ENCODE results near the gene BICD2.

Gene BICD2

DNA sequence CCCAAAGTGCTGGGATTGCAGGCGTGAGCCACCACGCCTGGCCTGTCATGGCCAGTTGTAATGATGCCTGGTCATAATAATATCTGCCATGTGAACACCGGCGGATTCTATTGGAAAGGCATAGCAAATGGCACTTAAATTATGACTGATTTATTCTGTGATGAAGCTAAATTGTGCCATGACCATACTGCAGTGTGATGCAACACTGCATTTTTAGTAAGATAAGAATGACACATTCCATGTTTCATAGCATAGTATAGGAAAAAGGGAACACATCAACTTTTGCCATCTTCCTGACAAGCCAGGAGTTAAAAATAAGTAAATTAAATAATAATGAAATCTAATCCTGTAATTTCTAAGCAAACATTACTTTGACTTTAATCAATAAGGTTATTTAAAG lies 30.4 kb upstream of the BICD2 start:
- Histone ChIP-seq H3K4me1 (ENCODE audit: control insufficient read depth, insufficient read depth, low read length, poor library complexity, severe bottlenecking) (no peaks in the 10 kb centered on the region), H3K9me3 (ENCODE audit: control insufficient read depth, low read length) (no peaks in the 10 kb centered on the region), H3K4me3 (ENCODE audit: extremely low read depth, insufficient read depth, low read length, poor library complexity, severe bottlenecking) (no peak overlapping the region), H3K27ac (ENCODE audit: low read depth, low read length, severe bottlenecking) (no peak overlapping the region), H3K36me3 (ENCODE audit: control insufficient read depth, insufficient read depth, low read length) (no peaks in the 10 kb centered on the region)
- 85 to 90% methylated on average over 2 to 3 of the region's 4 CpGs for WGBS, 2 experiments (ENCODE audit: insufficient coverage in 2 of 2)

DNA sequence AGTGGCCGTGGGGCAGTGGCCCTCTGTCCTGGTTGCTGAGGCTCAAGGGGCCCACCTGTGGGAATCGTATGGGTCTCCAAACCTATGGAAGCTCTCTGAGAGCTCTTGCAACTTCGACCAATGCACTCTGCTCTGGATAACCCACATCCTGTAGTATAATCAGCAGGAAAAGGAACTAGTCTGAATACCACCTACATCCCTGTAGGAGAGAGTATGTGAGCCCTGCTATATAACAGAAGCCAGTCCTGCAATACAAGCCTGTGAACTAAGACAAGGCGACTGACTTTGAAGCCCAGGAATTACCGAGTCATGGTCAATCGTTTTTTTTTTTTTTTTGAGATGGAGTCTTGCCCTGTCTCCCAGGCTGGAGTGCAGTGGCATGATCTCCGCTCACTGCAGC lies 29.8 kb upstream of the BICD2 start:
- no peaks in the 10 kb centered on the region for H3K4me1 ChIP-seq (ENCODE audit: control insufficient read depth, insufficient read depth, low read length, poor library complexity, severe bottlenecking)
- H3K4me3 ChIP-seq (ENCODE audit: extremely low read depth, insufficient read depth, low read length, poor library complexity, severe bottlenecking) = no peak overlapping the region
- H3K9me3 ChIP-seq (ENCODE audit: control insufficient read depth, low read length) = no peaks in the 10 kb centered on the region
- H3K36me3 ChIP-seq (ENCODE audit: control insufficient read depth, insufficient read depth, low read length) = no peaks in the 10 kb centered on the region
- WGBS, 2 experiments (ENCODE audit: insufficient coverage in 2 of 2) = 89 to 100% methylated on average over 2 to 3 of the region's 7 CpGs
- H3K27ac ChIP-seq (ENCODE audit: low read depth, low read length, severe bottlenecking) = no peak overlapping the region

GRCh38 chr9:92790542-92791527 lies 26.2 kb upstream of the BICD2 start:
- 49 to 56% methylated on average over 9 to 11 of the region's 13 CpGs for WGBS, 2 experiments (ENCODE audit: insufficient coverage in 2 of 2)
- no peak overlapping the region for H3K27ac ChIP-seq (ENCODE audit: low read depth, low read length, severe bottlenecking)
- H3K4me3 ChIP-seq (ENCODE audit: extremely low read depth, insufficient read depth, low read length, poor library complexity, severe bottlenecking) = no peak overlapping the region
- H3K36me3 ChIP-seq (ENCODE audit: control insufficient read depth, insufficient read depth, low read length) = no peaks in the 10 kb centered on the region
- H3K4me1 ChIP-seq (ENCODE audit: control insufficient read depth, insufficient read depth, low read length, poor library complexity, severe bottlenecking) = no peaks in the 10 kb centered on the region
- no peaks in the 10 kb centered on the region for H3K9me3 ChIP-seq (ENCODE audit: control insufficient read depth, low read length)

GRCh38 chr9:92786298-92786697 lies 21.7 kb upstream of the BICD2 start:
- 80% methylated on average over 1 of the region's 1 CpG; no CpG with 5 or more reads in 1 of the 2 experiments for WGBS, 2 experiments (ENCODE audit: insufficient coverage in 2 of 2)
- H3K27ac ChIP-seq (ENCODE audit: low read depth, low read length, severe bottlenecking) = no peak overlapping the region
- no peaks in the 10 kb centered on the region for H3K36me3 ChIP-seq (ENCODE audit: control insufficient read depth, insufficient read depth, low read length)
- no peak overlapping the region for H3K4me3 ChIP-seq (ENCODE audit: extremely low read depth, insufficient read depth, low read length, poor library complexity, severe bottlenecking)
- no peaks in the 10 kb centered on the region for H3K9me3 ChIP-seq (ENCODE audit: control insufficient read depth, low read length)
- no peaks in the 10 kb centered on the region for H3K4me1 ChIP-seq (ENCODE audit: control insufficient read depth, insufficient read depth, low read length, poor library complexity, severe bottlenecking)

DNA sequence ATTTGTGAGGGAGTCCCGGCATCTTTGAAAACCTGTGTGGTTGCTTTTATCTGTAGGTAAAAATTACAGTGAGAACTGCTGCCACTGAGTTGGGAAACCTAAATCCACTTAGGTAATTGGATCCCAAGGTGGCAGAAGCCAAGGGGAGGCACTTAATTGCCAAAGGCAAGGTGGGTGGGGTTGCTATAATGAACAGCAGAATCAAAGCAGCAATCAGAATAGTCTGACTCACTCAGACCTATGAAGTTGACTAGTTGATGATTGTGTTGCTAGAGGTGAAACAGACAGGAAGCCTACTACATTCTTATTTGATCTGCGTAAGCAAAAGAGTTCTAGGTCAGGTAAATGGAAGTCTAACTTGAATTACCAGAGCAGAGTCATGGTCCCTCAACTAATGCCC lies 17.3 kb upstream of the BICD2 start:
- H3K4me1 ChIP-seq (ENCODE audit: control insufficient read depth, insufficient read depth, low read length, poor library complexity, severe bottlenecking) = no peaks in the 10 kb centered on the region
- H3K27ac ChIP-seq (ENCODE audit: low read depth, low read length, severe bottlenecking) = no peak overlapping the region
- no peak overlapping the region for H3K4me3 ChIP-seq (ENCODE audit: extremely low read depth, insufficient read depth, low read length, poor library complexity, severe bottlenecking)
- H3K36me3 ChIP-seq (ENCODE audit: control insufficient read depth, insufficient read depth, low read length) = no peaks in the 10 kb centered on the region
- H3K9me3 ChIP-seq (ENCODE audit: control insufficient read depth, low read length) = no peaks in the 10 kb centered on the region
- WGBS, 2 experiments (ENCODE audit: insufficient coverage in 2 of 2) = 88 to 95% methylated on average over 2 of the region's 2 CpGs

GRCh38 chr9:92780206-92780605 lies 15.6 kb upstream of the BICD2 start:
- Histone ChIP-seq H3K9me3 (ENCODE audit: control insufficient read depth, low read length) (no peaks in the 10 kb centered on the region), H3K4me3 (ENCODE audit: extremely low read depth, insufficient read depth, low read length, poor library complexity, severe bottlenecking) (no peak overlapping the region), H3K4me1 (ENCODE audit: control insufficient read depth, insufficient read depth, low read length, poor library complexity, severe bottlenecking) (no peaks in the 10 kb centered on the region), H3K36me3 (ENCODE audit: control insufficient read depth, insufficient read depth, low read length) (no peaks in the 10 kb centered on the region), H3K27ac (ENCODE audit: low read depth, low read length, severe bottlenecking) (no peak overlapping the region)

DNA sequence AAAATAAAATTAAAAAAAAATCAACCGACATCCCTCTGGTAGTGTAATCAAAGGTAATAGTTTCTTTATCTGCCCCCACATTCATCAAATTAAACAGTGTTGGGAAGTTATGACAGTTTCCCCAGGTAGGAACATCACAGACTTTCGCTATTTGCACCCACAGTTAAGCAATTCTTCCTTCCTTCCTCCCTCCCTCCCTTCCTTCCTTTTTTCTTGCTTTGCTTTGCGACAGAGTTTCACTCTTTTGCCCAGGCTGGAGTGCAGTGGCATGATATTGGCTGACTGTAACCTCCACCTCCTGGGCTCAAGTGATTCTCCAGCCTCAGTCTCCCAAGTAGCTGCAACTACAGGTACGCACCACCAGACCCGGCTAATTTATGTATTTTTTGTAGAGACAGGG lies 10.8 kb upstream of the BICD2 start:
- H3K36me3 ChIP-seq (ENCODE audit: control insufficient read depth, insufficient read depth, low read length) = no peaks in the 10 kb centered on the region
- H3K9me3 ChIP-seq (ENCODE audit: control insufficient read depth, low read length) = no peaks in the 10 kb centered on the region
- 82 to 83% methylated on average over 3 to 4 of the region's 5 CpGs for WGBS, 2 experiments (ENCODE audit: insufficient coverage in 2 of 2)
- no peak overlapping the region for H3K27ac ChIP-seq (ENCODE audit: low read depth, low read length, severe bottlenecking)
- H3K4me1 ChIP-seq (ENCODE audit: control insufficient read depth, insufficient read depth, low read length, poor library complexity, severe bottlenecking) = no peaks in the 10 kb centered on the region
- no peak overlapping the region for H3K4me3 ChIP-seq (ENCODE audit: extremely low read depth, insufficient read depth, low read length, poor library complexity, severe bottlenecking)

DNA sequence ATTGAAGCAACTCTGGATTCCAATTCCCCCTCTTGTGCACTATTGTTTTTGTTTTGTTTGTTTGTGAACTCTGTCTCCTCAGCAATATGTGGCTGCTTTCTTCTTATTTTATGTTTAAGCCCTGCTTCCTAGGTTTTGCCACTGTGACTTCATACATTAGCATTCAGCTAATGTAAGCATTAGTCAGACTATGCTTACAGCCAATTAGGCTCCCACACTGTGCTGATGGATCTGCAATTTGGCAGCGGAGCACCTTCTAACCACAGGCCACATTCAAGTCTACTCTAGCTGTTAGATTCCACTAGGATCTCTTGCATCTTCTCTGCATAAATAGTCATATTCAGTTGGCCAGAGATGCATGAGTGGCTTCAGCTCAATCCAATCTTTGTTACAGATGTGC lies 9.6 kb upstream of the BICD2 start:
- H3K9me3 ChIP-seq (ENCODE audit: control insufficient read depth, low read length) = no peaks in the 10 kb centered on the region

GRCh38 chr9:92773810-92774209 lies 9.2 kb upstream of the BICD2 start:
- Histone ChIP-seq H3K4me1 (ENCODE audit: control insufficient read depth, insufficient read depth, low read length, poor library complexity, severe bottlenecking) (no peaks in the 10 kb centered on the region), H3K36me3 (ENCODE audit: control insufficient read depth, insufficient read depth, low read length) (no peaks in the 10 kb centered on the region), H3K4me3 (ENCODE audit: extremely low read depth, insufficient read depth, low read length, poor library complexity, severe bottlenecking) (no peak overlapping the region), H3K9me3 (ENCODE audit: control insufficient read depth, low read length) (no peaks in the 10 kb centered on the region), H3K27ac (ENCODE audit: low read depth, low read length, severe bottlenecking) (no peak overlapping the region)
- 86% methylated on average over 1 of the region's 3 CpGs; no CpG with 5 or more reads in 1 of the 2 experiments for WGBS, 2 experiments (ENCODE audit: insufficient coverage in 2 of 2)

More for the DNA sequence above, 9.6 kb upstream of the BICD2 start:
- H3K27ac ChIP-seq (ENCODE audit: low read depth, low read length, severe bottlenecking) = no peak overlapping the region
- no peak overlapping the region for H3K4me3 ChIP-seq (ENCODE audit: extremely low read depth, insufficient read depth, low read length, poor library complexity, severe bottlenecking)
- H3K4me1 ChIP-seq (ENCODE audit: control insufficient read depth, insufficient read depth, low read length, poor library complexity, severe bottlenecking) = no peaks in the 10 kb centered on the region
- no peaks in the 10 kb centered on the region for H3K36me3 ChIP-seq (ENCODE audit: control insufficient read depth, insufficient read depth, low read length)
- WGBS, 2 experiments (ENCODE audit: insufficient coverage in 2 of 2) = 100% methylated on average over 1 of the region's 1 CpG; no CpG with 5 or more reads in 1 of the 2 experiments

GRCh38 chr9:92771309-92771708 lies 6.7 kb upstream of the BICD2 start:
- Histone ChIP-seq H3K9me3 (ENCODE audit: control insufficient read depth, low read length) (no peaks in the 10 kb centered on the region), H3K4me1 (ENCODE audit: control insufficient read depth, insufficient read depth, low read length, poor library complexity, severe bottlenecking) (no peaks in the 10 kb centered on the region), H3K4me3 (ENCODE audit: extremely low read depth, insufficient read depth, low read length, poor library complexity, severe bottlenecking) (no peak overlapping the region), H3K27ac (ENCODE audit: low read depth, low read length, severe bottlenecking) (no peak overlapping the region), H3K36me3 (ENCODE audit: control insufficient read depth, insufficient read depth, low read length) (no peaks in the 10 kb centered on the region)
- 88 to 90% methylated on average over 2 of the region's 5 CpGs for WGBS, 2 experiments (ENCODE audit: insufficient coverage in 2 of 2)

DNA sequence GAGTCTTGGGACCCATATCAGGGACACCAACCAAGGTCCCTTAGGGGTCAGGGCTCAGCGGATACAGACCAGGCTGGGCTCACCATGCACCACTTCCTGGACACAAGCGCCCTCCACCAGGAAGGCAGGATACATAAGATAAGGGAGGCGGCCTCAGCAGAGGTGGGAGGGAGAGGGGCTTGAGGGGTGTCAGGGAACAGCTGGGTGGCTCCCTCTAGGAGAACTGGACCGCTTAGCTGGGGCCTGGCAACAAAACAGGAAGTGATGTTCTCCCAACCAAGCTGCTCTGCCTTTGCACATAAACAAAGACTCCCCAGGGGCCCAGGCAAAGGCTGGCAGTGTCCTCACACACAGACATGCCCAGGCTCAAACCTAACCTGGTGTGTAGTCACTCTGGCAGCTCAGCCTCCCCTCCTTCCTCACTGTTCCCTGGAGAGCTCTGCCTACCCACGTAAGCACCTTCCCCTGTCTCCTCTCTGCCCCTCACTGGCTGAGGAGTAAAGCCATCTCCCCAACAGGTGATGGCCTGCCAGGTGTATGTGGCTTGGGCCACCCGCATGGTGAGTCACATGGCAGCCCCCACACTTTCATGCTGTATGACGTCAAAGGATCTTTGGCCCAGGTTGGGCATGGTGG lies 5.8 kb upstream of the BICD2 start:
- Histone ChIP-seq H3K9me3 (ENCODE audit: control insufficient read depth, low read length) (no peaks in the 10 kb centered on the region), H3K36me3 (ENCODE audit: control insufficient read depth, insufficient read depth, low read length) (no peaks in the 10 kb centered on the region), H3K27ac (ENCODE audit: low read depth, low read length, severe bottlenecking) (peak overlapping the region; percentile 16), H3K4me1 (ENCODE audit: control insufficient read depth, insufficient read depth, low read length, poor library complexity, severe bottlenecking) (no peaks in the 10 kb centered on the region), H3K4me3 (ENCODE audit: extremely low read depth, insufficient read depth, low read length, poor library complexity, severe bottlenecking) (no peak overlapping the region)
- 79 to 86% methylated on average over 5 of the region's 7 CpGs for WGBS, 2 experiments (ENCODE audit: insufficient coverage in 2 of 2)
